GM18498 (cell line): Measurements from ENCODE around the gene OR4X1.
"Not testable (repeated sequence)": the region's sequence is repeated elsewhere in the genome, so short reads cannot be mapped to it uniquely, and the experiment has no call there.

Source experiments
- ATAC-seq: cut with Tn5 transposase; IDR thresholded peaks from one replicate; pipeline ENCODE4 v1.9.1; 2021; ENCODE audit warnings: mild to moderate bottlenecking, moderate library complexity; ENCODE audit not compliant: unreplicated experiment

Gene OR4X1

GRCh38 chr11:48263423-48263911 is at the start of gene OR4X1:
Gene OR4X1, plus strand, starts transcription at chr11:48263861. Its CDS starts 0 bp downstream, at chr11:48263861.
- no peak for ATAC-seq

DNA sequence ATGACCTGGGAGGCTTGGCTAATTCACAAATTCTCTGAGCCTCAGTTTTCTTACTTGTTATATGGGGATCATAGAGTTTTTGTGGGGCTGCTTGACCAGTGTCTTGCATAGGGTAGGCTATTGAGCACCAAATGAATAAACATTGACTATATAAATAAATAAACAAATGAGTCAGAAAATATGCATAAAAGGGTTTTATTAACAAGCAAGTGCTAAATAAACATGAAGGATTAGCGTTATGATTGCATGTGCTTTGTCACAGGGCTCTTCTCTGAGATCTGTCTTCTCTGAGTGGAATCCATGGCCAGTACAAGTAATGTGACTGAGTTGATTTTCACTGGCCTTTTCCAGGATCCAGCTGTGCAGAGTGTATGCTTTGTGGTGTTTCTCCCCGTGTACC is 47.2 kb upstream of the OR4X1 start, which contains the start of gene OR4B1:
TSS of gene OR4B1 (plus strand) at position 301 of the 400 bp plus-strand sequence. CDS start at position 301, 0 bp downstream.
- ATAC-seq, result no peak

DNA sequence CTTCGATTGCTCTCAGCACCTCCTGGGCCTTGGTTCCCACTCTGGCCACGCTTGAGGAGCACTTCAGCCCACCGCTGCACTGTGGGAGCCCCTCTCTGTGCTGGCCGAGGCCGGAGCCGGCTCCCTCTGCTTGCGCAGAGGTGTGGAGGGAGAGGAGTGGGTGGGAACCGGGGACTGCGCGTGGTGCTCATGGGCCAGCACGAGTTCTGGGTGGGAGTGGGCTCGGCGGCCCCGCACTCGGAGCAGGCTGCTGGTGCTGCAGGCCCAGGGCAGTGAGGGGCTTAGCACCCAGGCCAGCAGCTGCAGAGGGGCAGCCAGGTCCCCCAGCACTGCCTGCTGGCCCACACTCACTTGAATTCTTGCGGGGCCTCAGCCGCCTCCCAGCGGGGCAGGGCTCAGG is 34.9 kb upstream of the OR4X1 start:
- no peak for ATAC-seq

DNA sequence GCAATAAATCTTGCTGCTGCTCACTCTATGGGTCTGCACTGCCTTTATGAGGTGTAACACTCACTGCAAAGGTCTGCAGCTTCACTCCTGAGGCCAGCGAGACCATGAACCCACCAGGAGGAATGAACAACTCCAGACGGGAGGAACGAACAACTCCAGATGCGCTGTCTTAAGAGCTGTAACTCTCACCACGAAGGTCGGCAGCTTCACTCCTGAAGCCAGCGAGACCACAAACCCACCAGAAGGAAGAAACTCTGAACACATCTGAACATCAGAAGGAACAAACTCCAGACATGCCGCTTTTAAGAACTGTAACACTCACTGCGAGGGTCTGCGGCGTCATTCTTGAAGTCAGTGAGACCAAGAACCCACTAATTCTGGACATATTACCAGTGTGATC is 33.6 kb upstream of the OR4X1 start:
- ATAC-seq, result not testable (repeated sequence)

DNA sequence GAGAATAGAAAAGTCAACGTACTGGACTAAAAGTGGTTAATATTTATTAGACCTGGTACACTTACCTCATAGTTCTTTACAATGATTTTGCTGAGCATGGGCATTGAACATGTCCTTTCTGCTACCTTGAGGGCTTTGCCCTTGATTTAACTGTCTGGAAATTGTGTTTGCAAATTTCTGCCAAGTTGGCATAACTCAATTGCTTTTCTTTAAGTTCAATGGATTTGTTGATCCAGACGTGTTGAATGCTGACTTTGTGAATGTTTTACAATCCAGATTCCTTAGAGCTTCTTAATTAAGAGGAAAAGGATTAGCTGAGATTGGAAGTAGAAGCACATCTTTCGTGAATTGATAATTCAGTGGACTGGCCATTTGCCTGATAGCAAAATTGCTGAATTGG is 25.9 kb upstream of the OR4X1 start:
- no peak for ATAC-seq

DNA sequence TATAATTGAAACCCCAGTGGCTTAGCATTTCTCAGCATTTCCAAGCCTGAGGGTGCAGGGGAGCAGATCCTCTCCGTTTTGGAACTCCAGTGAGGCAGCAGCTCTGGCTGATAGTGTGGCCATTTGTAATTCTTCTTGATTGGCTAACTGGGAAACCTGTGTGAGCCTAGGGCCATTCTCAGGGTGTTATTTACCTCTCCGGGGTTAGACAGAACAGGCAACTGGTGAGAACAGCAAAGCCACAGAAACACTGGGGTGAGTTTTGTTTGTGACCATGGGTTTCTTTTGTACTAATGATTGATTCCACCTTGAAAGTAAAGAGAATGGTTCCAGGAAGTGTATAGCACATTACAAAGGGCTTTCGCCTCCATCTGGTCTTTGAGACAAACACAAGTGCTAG is 21.2 kb upstream of the OR4X1 start:
- ATAC-seq, result no peak

DNA sequence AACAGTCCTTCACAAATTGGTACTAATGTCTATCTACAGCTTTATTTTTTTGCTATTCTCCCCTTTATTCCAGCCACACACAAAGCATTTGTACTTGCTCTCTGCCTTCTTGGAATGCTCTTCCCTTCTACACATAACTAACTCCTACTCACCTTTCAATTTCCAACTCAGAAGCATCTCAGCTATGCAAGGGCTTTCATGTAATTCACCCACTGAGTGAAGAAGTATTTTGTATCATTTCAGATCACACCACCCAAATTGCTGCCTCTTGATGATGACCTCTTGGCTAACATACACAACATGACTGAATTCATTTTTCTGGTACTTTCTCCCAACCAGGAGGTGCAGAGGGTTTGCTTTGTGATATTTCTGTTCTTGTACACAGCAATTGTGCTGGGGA is 18.9 kb upstream of the OR4X1 start, which contains the start of gene OR4X2:
TSS of gene OR4X2 (plus strand) at position 301 of the 400 bp plus-strand sequence. CDS start at position 301, 0 bp downstream.
- ATAC-seq, result no peak

DNA sequence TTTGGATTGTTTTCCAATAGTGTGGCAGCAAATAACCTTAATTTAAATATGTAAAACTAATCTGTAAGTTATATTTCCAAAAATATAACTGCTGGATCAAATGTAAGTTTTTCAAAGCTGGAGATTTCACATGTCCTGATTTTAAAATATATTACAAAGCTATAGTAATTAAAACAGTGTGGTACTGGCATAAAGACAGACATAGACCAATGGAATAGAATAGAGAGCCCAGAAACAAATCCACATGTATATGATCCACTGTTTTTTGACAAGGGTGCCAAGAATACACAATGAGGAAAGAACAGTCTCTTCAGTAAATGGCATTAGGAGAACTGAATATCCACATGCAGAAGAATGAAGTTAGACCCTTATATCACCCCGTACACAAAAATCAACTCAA is 14.8 kb upstream of the OR4X1 start:
- no peak for ATAC-seq

DNA sequence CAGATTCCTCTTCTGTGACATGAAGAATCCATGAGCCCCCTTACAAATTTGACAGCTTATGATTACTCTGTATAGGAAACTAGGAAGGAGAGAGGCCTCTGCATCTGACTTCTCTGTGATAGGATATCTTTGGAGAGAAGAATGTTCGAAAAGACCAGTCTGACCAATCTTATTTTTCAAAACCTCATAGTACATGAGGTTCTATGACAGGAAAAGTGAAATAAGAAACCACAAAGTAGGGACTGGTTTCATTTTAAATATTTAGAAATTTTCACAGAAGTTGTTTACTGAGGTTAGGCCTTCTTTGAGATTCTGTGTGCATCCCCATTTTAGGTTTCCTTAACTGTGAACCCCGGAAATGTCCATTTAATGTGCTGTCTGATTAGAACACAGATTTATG is 2.1 kb upstream of the OR4X1 start:
- ATAC-seq, result no peak

GRCh38 chr11:48270621-48271020 is 7.0 kb downstream of the OR4X1 start:
- no peak for ATAC-seq

- ATAC-seq, result no peak
Observed at GRCh38 chr11:48272606-48273005, 8.9 kb downstream of the OR4X1 start.

DNA sequence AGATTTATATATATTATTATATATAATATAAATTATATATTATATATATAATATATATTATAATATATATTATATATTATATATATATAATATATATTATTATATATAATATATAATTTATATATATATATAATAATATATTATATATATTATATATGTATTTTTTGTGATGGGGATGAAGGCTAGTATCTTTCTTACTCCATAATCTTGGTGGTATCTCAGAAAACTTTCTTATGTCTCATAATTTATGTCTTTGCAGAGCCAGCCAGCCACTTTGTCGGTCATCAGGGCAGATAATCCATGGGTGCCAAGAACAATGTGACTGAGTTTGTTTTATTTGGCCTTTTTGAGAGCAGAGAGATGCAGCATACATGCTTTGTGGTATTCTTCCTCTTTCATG is 42.3 kb downstream of the OR4X1 start, which contains the start of gene OR4S1:
TSS of gene OR4S1 (plus strand) at position 301 of the 400 bp plus-strand sequence. CDS start at position 301, 0 bp downstream.
- ATAC-seq, result no peak

- ATAC-seq, result peak; percentile 88
Observed at GRCh38 chr11:48307760-48308386, 44.2 kb downstream of the OR4X1 start.

DNA sequence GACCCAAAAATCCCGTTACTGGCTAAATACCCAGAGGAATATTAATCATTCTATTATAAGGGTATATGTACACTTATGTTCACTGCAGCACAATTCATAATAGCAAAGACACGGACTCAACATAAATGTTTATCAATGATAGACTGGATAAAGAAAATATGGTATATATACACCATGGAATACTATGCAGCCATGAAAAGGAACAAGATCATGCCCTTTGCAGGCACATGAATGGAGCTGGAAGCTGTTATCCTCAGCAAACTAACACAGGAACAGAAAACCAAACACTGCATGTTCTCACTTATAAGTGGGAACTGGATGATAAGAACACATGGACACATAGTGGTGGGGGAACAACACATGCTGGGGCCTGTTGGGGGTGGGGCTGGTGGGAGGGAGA is 49.9 kb downstream of the OR4X1 start:
- ATAC-seq, result not testable (repeated sequence)
